Measurements from ENCODE around the gene CCDC167.
A peak's percentile ranks its signal among the peaks of the same experiment; 100 is the strongest.

Gene CCDC167

GRCh38 chr6:37499433-37500293 lies at the start of gene CCDC167:
Gene CCDC167, minus strand, starts transcription at chr6:37499893. Its CDS starts 30 bp downstream, at chr6:37499863.
- peak; percentile 99 for DNase-seq

- DNase-seq, result no peak
Measured at GRCh38 chr6:37549154-37549553, 49.5 kb upstream of the CCDC167 start.

- DNase-seq, result no peak
Measured at GRCh38 chr6:37548067-37548674, 48.5 kb upstream of the CCDC167 start.

GRCh38 chr6:37547564-37548061 lies 47.9 kb upstream of the CCDC167 start:
- DNase-seq, result peak; percentile 24

DNA sequence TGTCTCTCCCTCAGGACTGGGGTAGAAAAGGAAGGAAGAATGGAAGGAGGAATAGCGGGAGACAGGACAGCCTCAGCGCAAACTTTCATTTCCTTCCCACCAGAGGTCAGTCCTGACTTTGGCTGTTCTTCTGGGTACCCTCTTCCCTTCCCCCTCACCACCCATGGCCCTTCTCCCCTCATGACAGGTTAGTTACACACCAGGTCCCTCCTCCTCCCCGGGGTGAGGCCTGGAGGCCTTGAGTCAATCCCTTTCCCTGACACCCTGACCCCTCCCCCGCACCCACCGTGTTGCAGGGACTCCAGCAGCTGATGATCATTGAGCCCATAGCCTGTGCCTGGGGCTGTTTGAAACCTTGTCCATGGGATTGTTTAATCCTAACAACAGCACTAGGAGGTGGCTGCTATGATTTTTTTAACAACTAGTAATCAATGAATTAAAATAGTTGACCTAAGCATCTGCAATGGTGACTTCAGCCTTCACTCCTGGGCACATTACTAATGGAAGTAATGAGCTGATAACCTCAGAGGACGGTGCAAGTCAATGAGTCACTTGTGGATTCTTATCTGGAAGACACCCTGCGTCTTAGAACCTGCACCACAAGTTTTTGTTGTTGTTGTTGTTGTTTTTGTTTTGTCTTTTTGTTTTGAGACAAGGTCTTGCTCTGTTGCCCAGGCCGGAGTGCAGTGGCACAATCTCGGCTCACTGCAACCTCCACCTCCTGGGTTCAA lies 46.6 kb upstream of the CCDC167 start:
- no peak for DNase-seq

GRCh38 chr6:37544530-37544929 lies 44.8 kb upstream of the CCDC167 start:
- DNase-seq, result no peak

DNA sequence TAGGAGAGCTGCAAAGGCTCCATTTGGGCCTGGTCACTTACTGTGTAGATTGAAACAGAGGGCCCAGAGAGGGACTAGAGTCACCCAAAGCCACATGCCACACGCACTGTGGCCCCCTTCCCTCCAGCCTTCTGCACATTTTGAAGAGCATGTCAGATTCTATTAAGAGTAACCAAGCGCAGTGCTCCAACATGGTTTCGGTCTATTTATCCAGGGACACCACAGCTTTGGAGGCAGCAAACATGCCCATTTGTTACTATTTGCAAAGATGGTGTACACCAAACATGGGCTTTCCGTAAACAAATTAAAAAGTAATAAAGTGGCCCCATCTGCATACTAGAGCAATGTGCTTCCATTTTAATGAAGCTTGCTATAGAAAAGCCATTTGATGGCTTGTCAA lies 43.7 kb upstream of the CCDC167 start:
- no peak for DNase-seq

- no peak for DNase-seq
Measured at GRCh38 chr6:37541346-37541745, 41.7 kb upstream of the CCDC167 start.

GRCh38 chr6:37540390-37540789 lies 40.7 kb upstream of the CCDC167 start:
- no peak for DNase-seq

- DNase-seq, result no peak
Measured at GRCh38 chr6:37540029-37540352, 40.3 kb upstream of the CCDC167 start.

- no peak for DNase-seq
Measured at GRCh38 chr6:37539171-37540028, 39.7 kb upstream of the CCDC167 start.

- no peak for DNase-seq
Measured at GRCh38 chr6:37538107-37538506, 38.4 kb upstream of the CCDC167 start.

GRCh38 chr6:37537548-37537947 lies 37.9 kb upstream of the CCDC167 start:
- peak; percentile 52 for DNase-seq

DNA sequence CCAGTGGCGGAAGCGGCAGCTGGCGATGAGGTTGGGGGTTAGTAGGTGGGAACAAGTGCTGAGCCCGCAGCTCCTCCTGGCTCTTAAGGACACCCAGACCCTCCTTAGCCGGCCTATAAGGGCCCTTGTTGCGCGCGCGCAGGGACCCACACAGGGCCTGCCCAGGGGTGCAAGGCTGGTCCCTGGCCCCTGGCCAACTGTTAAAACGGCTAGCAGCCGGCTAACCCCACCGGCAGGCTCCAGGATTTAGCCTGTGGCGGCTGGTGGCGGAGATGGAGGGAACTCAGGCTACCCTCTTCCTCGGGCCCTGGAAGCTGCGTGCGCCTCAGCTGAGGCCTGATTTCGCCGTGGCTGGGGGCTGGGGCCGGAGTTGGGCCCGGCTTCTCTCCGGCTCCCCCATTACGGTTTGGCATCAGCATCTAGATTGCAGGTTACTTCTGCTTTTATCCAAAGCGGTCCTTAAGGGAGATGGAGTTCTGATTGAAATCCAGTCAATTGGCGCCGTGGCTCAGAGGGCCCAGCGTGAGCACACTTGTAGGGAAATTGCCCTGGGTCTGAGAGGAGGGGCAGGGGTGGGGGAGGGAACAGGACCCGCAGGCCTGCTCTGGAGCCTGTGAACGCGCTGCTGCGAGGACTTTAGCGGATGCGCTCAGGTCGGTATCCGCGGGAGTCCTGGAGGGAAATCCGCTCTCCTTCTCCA lies 36.9 kb upstream of the CCDC167 start:
- no peak for DNase-seq

DNA sequence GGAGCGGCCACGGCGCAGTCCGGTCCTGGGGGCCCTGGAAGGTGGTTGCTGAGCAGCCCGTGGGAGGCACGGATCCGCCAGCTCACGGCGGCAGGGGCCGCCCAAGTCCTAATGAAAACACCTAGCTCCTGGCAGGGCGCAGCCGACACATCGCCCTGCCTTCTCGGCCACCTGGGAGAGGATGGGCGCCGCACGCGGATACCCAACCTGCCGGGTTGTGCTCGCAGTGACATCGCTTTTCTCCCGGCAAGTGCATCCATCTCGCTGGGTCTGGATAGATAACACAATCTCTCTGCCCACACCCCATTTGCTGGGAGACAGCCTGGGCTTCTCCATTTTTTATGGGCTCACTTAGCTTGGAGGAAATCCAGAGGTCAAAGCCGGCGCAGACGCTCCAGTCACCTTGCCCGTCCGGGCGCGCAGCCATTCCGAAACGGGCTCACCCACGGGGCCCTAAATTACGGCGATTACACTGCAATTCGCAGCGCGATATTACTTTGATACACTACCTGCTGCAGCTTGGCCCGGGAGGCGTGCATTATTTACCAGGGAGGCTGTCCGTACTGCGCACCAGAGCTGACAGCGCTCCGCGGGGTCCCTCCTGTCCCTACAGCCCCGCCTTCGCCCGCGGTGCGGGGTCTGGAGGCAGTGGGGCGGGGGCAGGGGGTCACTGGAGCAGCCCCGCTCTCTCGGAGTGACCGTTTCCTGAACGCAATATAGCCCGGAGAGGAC lies 36.2 kb upstream of the CCDC167 start:
- peak; percentile 54 for DNase-seq

GRCh38 chr6:37535428-37535758 lies 35.7 kb upstream of the CCDC167 start:
- DNase-seq, result no peak

GRCh38 chr6:37534893-37535292 lies 35.2 kb upstream of the CCDC167 start:
- DNase-seq, result no peak

- DNase-seq, result no peak
Measured at GRCh38 chr6:37532122-37532521, 32.4 kb upstream of the CCDC167 start.

GRCh38 chr6:37531437-37532036 lies 31.8 kb upstream of the CCDC167 start:
- DNase-seq, result no peak

DNA sequence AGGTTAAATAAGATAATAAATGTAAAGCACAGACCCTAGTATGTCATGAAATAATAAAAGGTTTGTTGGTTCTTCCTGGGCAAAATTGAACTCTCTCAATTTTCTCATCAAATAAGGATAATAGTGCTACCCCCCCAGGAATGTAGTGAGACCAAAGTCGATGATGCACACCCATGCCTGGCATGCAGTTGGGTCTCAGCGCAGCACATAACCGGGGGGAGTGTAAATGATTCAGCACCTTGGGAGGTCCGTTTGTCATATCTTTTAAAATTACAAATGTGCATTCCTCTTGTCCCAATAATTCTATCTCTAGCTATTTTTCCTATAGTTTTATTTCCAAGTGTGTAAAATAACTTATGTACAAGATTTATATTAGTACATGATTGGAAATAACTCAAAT lies 31.3 kb upstream of the CCDC167 start:
- no peak for DNase-seq

DNA sequence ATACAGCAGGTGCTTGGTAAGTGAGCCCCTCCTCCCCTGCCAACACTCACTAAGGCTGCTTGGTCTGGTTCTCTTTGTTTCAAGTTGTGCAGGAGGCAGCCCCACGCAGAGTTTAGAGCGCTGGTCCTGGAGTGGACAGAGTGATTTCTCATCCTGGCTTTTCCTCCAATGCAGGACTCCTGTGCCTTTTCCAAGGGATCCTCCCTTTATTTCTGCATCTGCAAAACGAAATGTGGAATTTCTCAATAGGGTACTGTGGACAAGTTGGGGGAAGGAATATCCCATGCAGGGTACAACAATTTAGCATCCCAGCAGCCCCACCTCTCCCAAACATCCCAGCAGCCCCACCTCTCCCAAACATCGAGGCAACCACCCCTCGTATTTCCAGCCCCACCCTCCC lies 30.6 kb upstream of the CCDC167 start:
- no peak for DNase-seq
